Measurements from ENCODE around the gene CD247.

The CD247 gene

GRCh38 chr1:167467752-167468151 is 50.6 kb downstream of the CD247 start:
- no peak for ATAC-seq
- TF ChIP-seq CREB5 (CRISPR knock-in tag; IDR thresholded peaks at IDR 0.05; ENCODE audit: low read depth) (no peak), PPARA (CRISPR knock-in tag; IDR thresholded peaks at IDR 0.05; ENCODE audit: borderline replicate concordance) (no peak), BACH2 (CRISPR knock-in tag; IDR thresholded peaks at IDR 0.05; ENCODE audit: borderline replicate concordance) (no peak), ARNTL (CRISPR knock-in tag; IDR thresholded peaks at IDR 0.05; ENCODE audit: borderline replicate concordance, low read depth) (no peak), RARB (CRISPR knock-in tag; IDR thresholded peaks at IDR 0.05) (no peak)

- no peak for TF ChIP-seq TSHZ2 (CRISPR knock-in tag; IDR thresholded peaks at IDR 0.05)
- no peak for TF ChIP-seq ARNTL (CRISPR knock-in tag; IDR thresholded peaks at IDR 0.05; ENCODE audit: borderline replicate concordance, low read depth)
- TF ChIP-seq TOX (CRISPR knock-in tag; IDR thresholded peaks at IDR 0.05; ENCODE audit: borderline replicate concordance) = no peak
- TF ChIP-seq SNAI2 (CRISPR knock-in tag; IDR thresholded peaks at IDR 0.05) = no peak
- no peak for TF ChIP-seq POU6F1 (CRISPR knock-in tag; IDR thresholded peaks at IDR 0.05; ENCODE audit: borderline replicate concordance, low read depth)
- no peak for TF ChIP-seq RARB (CRISPR knock-in tag; IDR thresholded peaks at IDR 0.05)
- TF ChIP-seq GLIS3 (CRISPR knock-in tag; IDR thresholded peaks at IDR 0.05) = no peak
- no peak for TF ChIP-seq ISL1 (CRISPR knock-in tag; IDR thresholded peaks at IDR 0.05)
- no peak for TF ChIP-seq ZC3H10 (CRISPR knock-in tag; IDR thresholded peaks at IDR 0.05)
- TF ChIP-seq BACH2 (CRISPR knock-in tag; IDR thresholded peaks at IDR 0.05; ENCODE audit: borderline replicate concordance) = no peak
- no peak for TF ChIP-seq CSRNP3 (CRISPR knock-in tag; IDR thresholded peaks at IDR 0.05)
- TF ChIP-seq TCF4 (CRISPR knock-in tag; IDR thresholded peaks at IDR 0.05; ENCODE audit: borderline replicate concordance) = no peak
- ATAC-seq = no peak
Observed at GRCh38 chr1:167467126-167467710, 51.1 kb downstream of the CD247 start.

- no peak for ATAC-seq
Observed at GRCh38 chr1:167465743-167466142, 52.6 kb downstream of the CD247 start.

More at GRCh38 chr1:167465743-167466142, 52.6 kb downstream of the CD247 start:
- no peak for TF ChIP-seq ZFP30 (CRISPR knock-in tag; IDR thresholded peaks at IDR 0.05)
- no peak for TF ChIP-seq TOX (CRISPR knock-in tag; IDR thresholded peaks at IDR 0.05; ENCODE audit: borderline replicate concordance)
- TF ChIP-seq ISL1 (CRISPR knock-in tag; IDR thresholded peaks at IDR 0.05) = no peak
- TF ChIP-seq TSHZ2 (CRISPR knock-in tag; IDR thresholded peaks at IDR 0.05) = no peak
- no peak for TF ChIP-seq PPARA (CRISPR knock-in tag; IDR thresholded peaks at IDR 0.05; ENCODE audit: borderline replicate concordance)
- TF ChIP-seq ZFP3 (CRISPR knock-in tag; IDR thresholded peaks at IDR 0.05) = no peak
- TF ChIP-seq CSRNP3 (CRISPR knock-in tag; IDR thresholded peaks at IDR 0.05) = no peak
- no peak for TF ChIP-seq TCF4 (CRISPR knock-in tag; IDR thresholded peaks at IDR 0.05; ENCODE audit: borderline replicate concordance)
- no peak for TF ChIP-seq PATZ1 (CRISPR knock-in tag; IDR thresholded peaks at IDR 0.05; ENCODE audit: borderline replicate concordance)
- TF ChIP-seq GLIS3 (CRISPR knock-in tag; IDR thresholded peaks at IDR 0.05) = no peak
- no peak for TF ChIP-seq ZNF70 (CRISPR knock-in tag; IDR thresholded peaks at IDR 0.05)
- TF ChIP-seq ZC3H10 (CRISPR knock-in tag; IDR thresholded peaks at IDR 0.05) = no peak
- no peak for TF ChIP-seq ZNF8 (CRISPR knock-in tag; IDR thresholded peaks at IDR 0.05)
- no peak for TF ChIP-seq CSDC2 (CRISPR knock-in tag; IDR thresholded peaks at IDR 0.05)
- no peak for TF ChIP-seq ARNTL (CRISPR knock-in tag; IDR thresholded peaks at IDR 0.05; ENCODE audit: borderline replicate concordance, low read depth)
- no peak for TF ChIP-seq BACH2 (CRISPR knock-in tag; IDR thresholded peaks at IDR 0.05; ENCODE audit: borderline replicate concordance)
